OCI-LY1 (cell line): ENCODE measurements around the gene CUEDC1.

ENCODE experiments used
- H2AFZ ChIP-seq: fragments of 200-600 bp; sonication (generic), shearing (Covaris generic); 2 replicates; pipeline ENCODE4 v1.6.0; 2014; ENCODE audit warnings: antibody characterized with exemption, mild to moderate bottlenecking, low read length
- H3F3A ChIP-seq: fragments of 200-600 bp; sonication (generic), shearing (Covaris generic); 2 replicates; pipeline ENCODE4 v1.6.0; 2014; ENCODE audit warnings: mild to moderate bottlenecking, antibody characterized with exemption, low read length, moderate library complexity; ENCODE audit not compliant: insufficient read depth
- H3K27ac ChIP-seq: fragments of 200-600 bp; sonication (generic); 2 replicates; pipeline ENCODE4 v1.5.1; 2014; ENCODE audit warnings: low read length, mixed run types, mild to moderate bottlenecking, low read depth; ENCODE audit not compliant: poor library complexity, severe bottlenecking
- H3K27me3 ChIP-seq: fragments of 200-600 bp; sonication (generic); 2 replicates; pipeline ENCODE4 v1.6.0; 2014; ENCODE audit warnings: antibody characterized with exemption, mild to moderate bottlenecking, low read length, moderate library complexity; ENCODE audit not compliant: insufficient read depth
- H3K36me3 ChIP-seq: fragments of 200-600 bp; sonication (generic); 2 replicates; pipeline ENCODE4 v1.6.1; 2014; ENCODE audit warnings: mild to moderate bottlenecking, antibody characterized with exemption, low read length, moderate library complexity, mixed read lengths; ENCODE audit not compliant: insufficient read depth
- H3K4me1 ChIP-seq: fragments of 200-600 bp; sonication (generic); 2 replicates; pipeline ENCODE4 v1.5.1; 2014; ENCODE audit warnings: mild to moderate bottlenecking, low read length, moderate library complexity; ENCODE audit not compliant: insufficient read depth, severe bottlenecking
- H3K4me2 ChIP-seq: fragments of 200-600 bp; sonication (generic), shearing (Covaris generic); 2 replicates; pipeline ENCODE4 v1.6.1; 2014; ENCODE audit warnings: low read length
- H3K4me3 ChIP-seq: fragments of 200-600 bp; sonication (generic); 2 replicates; pipeline ENCODE4 v1.5.1; 2014; ENCODE audit warnings: low read length, low read depth, mild to moderate bottlenecking, mixed read lengths; ENCODE audit not compliant: poor library complexity, severe bottlenecking
- H3K79me2 ChIP-seq: fragments of 200-600 bp; shearing (Covaris generic); 2 replicates; pipeline ENCODE4 v1.6.1; 2016; ENCODE audit warnings: mixed run types, low read length, mixed read lengths; ENCODE audit not compliant: insufficient read depth
- H3K9ac ChIP-seq: fragments of 200-600 bp; sonication (generic), shearing (Covaris generic); 2 replicates; pipeline ENCODE4 v1.6.1; 2014; ENCODE audit warnings: mild to moderate bottlenecking, low read length, mixed read lengths
- H3K9me2 ChIP-seq: fragments of 200-600 bp; sonication (generic), shearing (Covaris generic); 2 replicates; pipeline ENCODE4 v1.6.1; 2014; ENCODE audit warnings: low read depth, mild to moderate bottlenecking, low read length, mixed read lengths
- H3K9me3 ChIP-seq: fragments of 200-600 bp; shearing (Covaris generic); 2 replicates; pipeline ENCODE4 v1.6.1; 2014; ENCODE audit warnings: low read length, mixed read lengths
- H4K20me1 ChIP-seq: fragments of 200-600 bp; sonication (generic), shearing (Covaris generic); 2 replicates; pipeline ENCODE4 v1.6.0; 2016; ENCODE audit warnings: mild to moderate bottlenecking, low read length; ENCODE audit not compliant: insufficient read depth
- CTCF ChIP-seq: fragments of 200-600 bp; sonication (generic), shearing (Covaris generic); IDR thresholded peaks from 2 replicates; pipeline ENCODE4 v1.5.1; 2017; ENCODE audit warnings: mild to moderate bottlenecking, antibody characterized with exemption, low read length, moderate library complexity, mixed read lengths
- EZH2 ChIP-seq: fragments of 200-600 bp; sonication (generic), shearing (Covaris generic); IDR thresholded peaks from 2 replicates; pipeline ENCODE4 v1.8.0; 2017; ENCODE audit warnings: borderline replicate concordance, mixed run types, mild to moderate bottlenecking, antibody characterized with exemption, low read length, moderate library complexity, mixed read lengths

CUEDC1 gene

GRCh38 chr17:57875290-57876022, 79.8 kb downstream of the CUEDC1 start:
- Histone ChIP-seq H3K4me1 (no peaks in the 10 kb centered on the region), H3K4me3 (no peak overlapping the region), H3K9ac (no peak overlapping the region)

GRCh38 chr17:57874434-57875289, 80.5 kb downstream of the CUEDC1 start:
- H4K20me1 ChIP-seq, result no peaks in the 10 kb centered on the region
- no peaks in the 10 kb centered on the region for H3K79me2 ChIP-seq
- no peaks in the 10 kb centered on the region for H3K9me3 ChIP-seq
- H3K27me3 ChIP-seq, result peaks cover 17% of the 10 kb centered on the region
- no peaks in the 10 kb centered on the region for H3F3A ChIP-seq
- no peak overlapping the region for H2AFZ ChIP-seq
- no peak overlapping the region for H3K4me2 ChIP-seq
- no peak overlapping the region for H3K27ac ChIP-seq
- no peaks in the 10 kb centered on the region for H3K36me3 ChIP-seq
- no peak overlapping the region for H3K9ac ChIP-seq
- H3K9me2 ChIP-seq, result no peaks in the 10 kb centered on the region
- TF ChIP-seq CTCF (no peak), EZH2 (no peak)
- no peaks in the 10 kb centered on the region for H3K4me1 ChIP-seq
- H3K4me3 ChIP-seq, result no peak overlapping the region

More at GRCh38 chr17:57875290-57876022, 79.8 kb downstream of the CUEDC1 start:
- H3K4me2 ChIP-seq, result no peak overlapping the region
- no peaks in the 10 kb centered on the region for H3F3A ChIP-seq
- no peaks in the 10 kb centered on the region for H4K20me1 ChIP-seq
- no peaks in the 10 kb centered on the region for H3K9me2 ChIP-seq
- H2AFZ ChIP-seq, result no peak overlapping the region
- no peaks in the 10 kb centered on the region for H3K9me3 ChIP-seq
- H3K27me3 ChIP-seq, result peaks cover 9% of the 10 kb centered on the region
- H3K27ac ChIP-seq, result no peak overlapping the region
- no peaks in the 10 kb centered on the region for H3K79me2 ChIP-seq
- TF ChIP-seq CTCF (no peak), EZH2 (no peak)
- H3K36me3 ChIP-seq, result no peaks in the 10 kb centered on the region

GRCh38 chr17:57874058-57874419, 81.2 kb downstream of the CUEDC1 start:
- Histone ChIP-seq H3K27me3 (peaks cover 19% of the 10 kb centered on the region), H3K4me1 (no peaks in the 10 kb centered on the region), H3K36me3 (no peaks in the 10 kb centered on the region), H3K4me3 (no peak overlapping the region), H3K27ac (no peak overlapping the region), H3K4me2 (no peak overlapping the region), H3F3A (no peaks in the 10 kb centered on the region), H2AFZ (no peak overlapping the region), H4K20me1 (no peaks in the 10 kb centered on the region), H3K79me2 (no peaks in the 10 kb centered on the region), H3K9me2 (no peaks in the 10 kb centered on the region), H3K9me3 (no peaks in the 10 kb centered on the region), H3K9ac (no peak overlapping the region)
- no peak for TF ChIP-seq EZH2
- TF ChIP-seq CTCF, result no peak
